Liver (tissue), 9 donors: ENCODE measurements around the gene LEMD2. TPM values are rescaled to one million over a fixed set of nuclear protein-coding genes. Genes with fewer than 3 reads are reported as not detected.

Experiments used
- DNase-seq: peaks from one replicate; pipeline ENCODE4 v3.0.0-alpha.2; 2017; ENCODE audit warnings: low spot score
- H3K27ac ChIP-seq, 2 donors: one replicate each; pipeline ENCODE4 v1.7.0; 2013; ENCODE audit warnings: inconsistent platforms in 2 of 2, low read length in 2 of 2, control low read depth in 1 of 2, low read depth in 1 of 2, mild to moderate bottlenecking in 1 of 2
- H3K27me3 ChIP-seq, 4 donors: one replicate each; pipeline versions ENCODE4 v1.6.1 to v1.7.0; 2013; ENCODE audit warnings: low read length in 3 of 4, inconsistent platforms in 1 of 4, mild to moderate bottlenecking in 1 of 4, moderate library complexity in 1 of 4; ENCODE audit not compliant: control insufficient read depth in 4 of 4, insufficient read depth in 4 of 4
- H3K36me3 ChIP-seq, 4 donors: one replicate each; pipeline versions ENCODE4 v1.6.1 to v1.7.0; 2013; ENCODE audit warnings: low read length in 3 of 4, mild to moderate bottlenecking in 3 of 4, low read depth in 1 of 4, moderate library complexity in 1 of 4; ENCODE audit not compliant: control insufficient read depth in 4 of 4, insufficient read depth in 3 of 4
- H3K4me1 ChIP-seq, 4 donors: one replicate each; pipeline versions ENCODE4 v1.6.1 to v1.7.0; 2013; ENCODE audit warnings: low read length in 3 of 4, mild to moderate bottlenecking in 3 of 4, moderate library complexity in 1 of 4; ENCODE audit not compliant: control insufficient read depth in 4 of 4, insufficient read depth in 4 of 4
- H3K4me3 ChIP-seq, 3 donors: one replicate each; pipeline versions ENCODE4 v1.6.1 to v1.7.0; 2013; ENCODE audit warnings: low read length in 3 of 3, control low read depth in 1 of 3, low read depth in 1 of 3, mild to moderate bottlenecking in 1 of 3
- H3K9ac ChIP-seq, 2 donors: one replicate each; pipeline ENCODE4 v1.7.0; 2013; ENCODE audit warnings: low read length in 2 of 2, mild to moderate bottlenecking in 2 of 2, moderate library complexity in 2 of 2, control low read depth in 1 of 2, low read depth in 1 of 2
- H3K9me3 ChIP-seq, 4 donors: one replicate each; pipeline versions ENCODE4 v1.6.1 to v1.7.0; 2013; ENCODE audit warnings: low read length in 3 of 4; ENCODE audit not compliant: control insufficient read depth in 4 of 4
- CTCF ChIP-seq: fragments of 150-350 bp; IDR thresholded peaks from 2 replicates; pipeline ENCODE4 v1.5.1; 2017; ENCODE audit warnings: improper control_type of control experiment, low read depth, low read length; ENCODE audit not compliant: missing input control
- EGR1 ChIP-seq, 2 donors: IDR thresholded peaks; 2 replicates each; pipeline ENCODE4 v1.6.1; 2016 to 2018; ENCODE audit warnings: antibody characterized with exemption in 2 of 2, low read depth in 2 of 2
- FOXA1 ChIP-seq: IDR thresholded peaks from 2 replicates; pipeline ENCODE4 v1.6.1; 2016; ENCODE audit warnings: antibody characterized with exemption
- GABPA ChIP-seq, 2 donors: IDR thresholded peaks in 1 of 2; conservative IDR thresholded peaks in 1 of 2; 2 replicates each; pipeline ENCODE4 v1.6.1; 2016; ENCODE audit warnings: antibody characterized with exemption in 2 of 2, mild to moderate bottlenecking in 1 of 2, moderate library complexity in 1 of 2
- HNF4A ChIP-seq, 2 donors: conservative IDR thresholded peaks; 2 replicates each; pipeline ENCODE4 v1.6.1; 2016; ENCODE audit warnings: antibody characterized with exemption in 2 of 2, mild to moderate bottlenecking in 2 of 2
- HNF4G ChIP-seq: IDR thresholded peaks from 2 replicates; pipeline ENCODE4 v1.6.1; 2016; ENCODE audit warnings: antibody characterized with exemption
- JUND ChIP-seq, 2 donors: IDR thresholded peaks; 2 replicates each; pipeline ENCODE4 v1.6.1; 2016; ENCODE audit warnings: antibody characterized with exemption in 2 of 2
- NR2F2 ChIP-seq: IDR thresholded peaks from 2 replicates; pipeline ENCODE4 v1.6.1; 2016; ENCODE audit warnings: antibody characterized with exemption
- RAD21 ChIP-seq, 2 donors: IDR thresholded peaks; 2 replicates each; pipeline ENCODE4 v1.6.1; 2016; ENCODE audit warnings: antibody characterized with exemption in 2 of 2, mild to moderate bottlenecking in 2 of 2
- RXRA ChIP-seq, 2 donors: IDR thresholded peaks; 2 replicates each; pipeline ENCODE4 v1.6.1; 2017 to 2018; ENCODE audit warnings: antibody characterized with exemption in 2 of 2, mild to moderate bottlenecking in 1 of 2
- SP1 ChIP-seq: IDR thresholded peaks from 2 replicates; pipeline ENCODE4 v1.6.1; 2018; ENCODE audit warnings: antibody characterized with exemption, mild to moderate bottlenecking
- TAF1 ChIP-seq: conservative IDR thresholded peaks from 2 replicates; pipeline ENCODE4 v1.6.1; 2016; ENCODE audit warnings: antibody characterized with exemption, mild to moderate bottlenecking
- YY1 ChIP-seq: IDR thresholded peaks from 2 replicates; pipeline ENCODE4 v1.6.1; 2016; ENCODE audit warnings: antibody characterized with exemption, mild to moderate bottlenecking
- WGBS: extraction: QIAGEN DNeasy Blood & Tissue Kit; methylation state at CpG from one replicate; pipeline ENCODE4 v1.1.7; 2013; 5-methylcytosine and 5-hydroxymethylcytosine counted together
- polyA plus RNA-seq, 2 donors: library from polyadenylated mRNA; stranded (reverse) in 1 of 2; unstranded in 1 of 2; fragments of 200-250 nt in 1 of 2; fragments of >200 nt in 1 of 2; fragmentation: Nextera tagmentation in 1 of 2; extraction: Ambion mirVana in 1 of 2; gene quantifications; one replicate each; pipeline versions ENCODE4 v1.2.1 to v1.2.3, GENCODE V29; 2013 to 2015
- total RNA-seq, 2 donors: library from RNA; depleted of rRNA; stranded (reverse); fragments of >200 nt; gene quantifications; one replicate each; pipeline ENCODE4 v1.2.3, GENCODE V29; 2014
- TF ChIP-seq, protein P1 (sequence below): IDR thresholded peaks from 2 replicates; pipeline ENCODE4 v1.6.1; 2016; ENCODE audit warnings: antibody characterized with exemption, mild to moderate bottlenecking
- TF ChIP-seq, protein P2 (sequence below): IDR thresholded peaks from 2 replicates; pipeline ENCODE4 v1.6.1; 2016; ENCODE audit warnings: antibody characterized with exemption
- TF ChIP-seq, protein P3 (sequence below): IDR thresholded peaks from 2 replicates; pipeline ENCODE4 v1.6.1; 2016; ENCODE audit warnings: antibody characterized with exemption
- donor health status: healthy.
- donor health status: healthy.
- donor health status: healthy.
- donor health status: healthy.
- donor health status: healthy.

The LEMD2 gene
- total and polyA plus RNA-seq, 4 donors, result 6.5 to 23.1 (median 16.6) TPM

- no peak for DNase-seq
- no peak overlapping the region for H3K4me3 ChIP-seq
- H3K27me3 ChIP-seq, result no peaks in the 10 kb centered on the region
- 86% methylated on average over 3 of the region's 3 CpGs for WGBS
- H3K4me1 ChIP-seq, result peaks cover 8 to 30% (median 20%) of the 10 kb centered on the region in 4 donors
- no peaks in the 10 kb centered on the region for H3K36me3 ChIP-seq
- TF ChIP-seq RAD21 (IDR thresholded peaks at IDR 0.05) (no peak), RXRA (IDR thresholded peaks at IDR 0.05) (no peak), HNF4A (conservative IDR thresholded peaks at IDR 0.05) (no peak), HNF4G (no peak), JUND (IDR thresholded peaks at IDR 0.05) (no peak), YY1 (no peak), FOXA1 (no peak), CTCF (no peak), GABPA (IDR thresholded peaks at IDR 0.05 in 1 of 2, conservative IDR thresholded peaks at IDR 0.05 in 1 of 2) (no peak), TAF1 (no peak), EGR1 (IDR thresholded peaks at IDR 0.05; ENCODE audit: low read depth in 2 of 2) (no peak), NR2F2 (no peak), SP1 (no peak)
- TF ChIP-seq, protein P1, sequence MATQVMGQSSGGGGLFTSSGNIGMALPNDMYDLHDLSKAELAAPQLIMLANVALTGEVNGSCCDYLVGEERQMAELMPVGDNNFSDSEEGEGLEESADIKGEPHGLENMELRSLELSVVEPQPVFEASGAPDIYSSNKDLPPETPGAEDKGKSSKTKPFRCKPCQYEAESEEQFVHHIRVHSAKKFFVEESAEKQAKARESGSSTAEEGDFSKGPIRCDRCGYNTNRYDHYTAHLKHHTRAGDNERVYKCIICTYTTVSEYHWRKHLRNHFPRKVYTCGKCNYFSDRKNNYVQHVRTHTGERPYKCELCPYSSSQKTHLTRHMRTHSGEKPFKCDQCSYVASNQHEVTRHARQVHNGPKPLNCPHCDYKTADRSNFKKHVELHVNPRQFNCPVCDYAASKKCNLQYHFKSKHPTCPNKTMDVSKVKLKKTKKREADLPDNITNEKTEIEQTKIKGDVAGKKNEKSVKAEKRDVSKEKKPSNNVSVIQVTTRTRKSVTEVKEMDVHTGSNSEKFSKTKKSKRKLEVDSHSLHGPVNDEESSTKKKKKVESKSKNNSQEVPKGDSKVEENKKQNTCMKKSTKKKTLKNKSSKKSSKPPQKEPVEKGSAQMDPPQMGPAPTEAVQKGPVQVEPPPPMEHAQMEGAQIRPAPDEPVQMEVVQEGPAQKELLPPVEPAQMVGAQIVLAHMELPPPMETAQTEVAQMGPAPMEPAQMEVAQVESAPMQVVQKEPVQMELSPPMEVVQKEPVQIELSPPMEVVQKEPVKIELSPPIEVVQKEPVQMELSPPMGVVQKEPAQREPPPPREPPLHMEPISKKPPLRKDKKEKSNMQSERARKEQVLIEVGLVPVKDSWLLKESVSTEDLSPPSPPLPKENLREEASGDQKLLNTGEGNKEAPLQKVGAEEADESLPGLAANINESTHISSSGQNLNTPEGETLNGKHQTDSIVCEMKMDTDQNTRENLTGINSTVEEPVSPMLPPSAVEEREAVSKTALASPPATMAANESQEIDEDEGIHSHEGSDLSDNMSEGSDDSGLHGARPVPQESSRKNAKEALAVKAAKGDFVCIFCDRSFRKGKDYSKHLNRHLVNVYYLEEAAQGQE, result no peak
- TF ChIP-seq, protein P2, sequence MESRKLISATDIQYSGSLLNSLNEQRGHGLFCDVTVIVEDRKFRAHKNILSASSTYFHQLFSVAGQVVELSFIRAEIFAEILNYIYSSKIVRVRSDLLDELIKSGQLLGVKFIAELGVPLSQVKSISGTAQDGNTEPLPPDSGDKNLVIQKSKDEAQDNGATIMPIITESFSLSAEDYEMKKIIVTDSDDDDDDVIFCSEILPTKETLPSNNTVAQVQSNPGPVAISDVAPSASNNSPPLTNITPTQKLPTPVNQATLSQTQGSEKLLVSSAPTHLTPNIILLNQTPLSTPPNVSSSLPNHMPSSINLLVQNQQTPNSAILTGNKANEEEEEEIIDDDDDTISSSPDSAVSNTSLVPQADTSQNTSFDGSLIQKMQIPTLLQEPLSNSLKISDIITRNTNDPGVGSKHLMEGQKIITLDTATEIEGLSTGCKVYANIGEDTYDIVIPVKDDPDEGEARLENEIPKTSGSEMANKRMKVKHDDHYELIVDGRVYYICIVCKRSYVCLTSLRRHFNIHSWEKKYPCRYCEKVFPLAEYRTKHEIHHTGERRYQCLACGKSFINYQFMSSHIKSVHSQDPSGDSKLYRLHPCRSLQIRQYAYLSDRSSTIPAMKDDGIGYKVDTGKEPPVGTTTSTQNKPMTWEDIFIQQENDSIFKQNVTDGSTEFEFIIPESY, result no peak
- TF ChIP-seq, protein P3, sequence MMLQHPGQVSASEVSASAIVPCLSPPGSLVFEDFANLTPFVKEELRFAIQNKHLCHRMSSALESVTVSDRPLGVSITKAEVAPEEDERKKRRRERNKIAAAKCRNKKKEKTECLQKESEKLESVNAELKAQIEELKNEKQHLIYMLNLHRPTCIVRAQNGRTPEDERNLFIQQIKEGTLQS, result no peak
- no peak overlapping the region for H3K9ac ChIP-seq
- H3K9me3 ChIP-seq, result no peaks in the 10 kb centered on the region
- H3K27ac ChIP-seq, result no peak overlapping the region
Measured at GRCh38 chr6:33757113-33757512, 31.8 kb downstream of the LEMD2 start.
